Nucleus accumbens (tissue), 56 donors: ENCODE measurements around the gene USP30.
"Not testable (repeated sequence)": the region's sequence is repeated elsewhere in the genome, so short reads cannot be mapped to it uniquely, and the experiment has no call there.

Experiments used
- DNase-seq, 56 donors: peaks; one replicate each; lab custom pipeline; 2025; lab: John Stamatoyannopoulos, UW

Gene USP30

GRCh38 chr12:109048706-109049105 lies 3.7 kb upstream of the USP30 start:
- not testable (repeated sequence) for DNase-seq

DNA sequence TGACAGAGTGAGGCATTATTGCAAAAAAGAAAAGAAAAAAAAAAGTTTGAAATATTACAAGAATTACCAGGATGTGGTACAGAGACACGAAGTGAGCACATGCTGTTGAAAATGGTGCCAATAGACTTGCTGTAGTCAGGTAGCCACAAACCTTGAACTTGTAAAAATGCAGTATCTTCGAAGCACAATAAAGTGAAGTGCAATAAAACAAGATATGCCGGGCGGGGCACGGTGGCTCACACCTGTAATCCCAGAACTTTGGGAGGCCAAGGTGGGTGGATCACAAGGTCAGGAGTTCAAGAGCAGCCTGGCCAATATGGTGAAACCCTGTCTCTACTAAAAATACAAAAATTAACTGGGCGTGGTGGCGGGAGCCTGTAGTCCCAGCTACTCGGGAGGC lies 2.6 kb upstream of the USP30 start:
- not testable (repeated sequence) for DNase-seq

GRCh38 chr12:109052097-109052413 lies 321 bp upstream of the USP30 start:
- no peak for DNase-seq

GRCh38 chr12:109053382-109054123 lies 1.2 kb downstream of the USP30 start:
- peak in 1 of 56 donors; percentile 38 for DNase-seq

- not testable (repeated sequence) for DNase-seq
Observed at GRCh38 chr12:109054124-109054513, 1.7 kb downstream of the USP30 start.

GRCh38 chr12:109054520-109054919 lies 2.1 kb downstream of the USP30 start:
- no peak for DNase-seq

DNA sequence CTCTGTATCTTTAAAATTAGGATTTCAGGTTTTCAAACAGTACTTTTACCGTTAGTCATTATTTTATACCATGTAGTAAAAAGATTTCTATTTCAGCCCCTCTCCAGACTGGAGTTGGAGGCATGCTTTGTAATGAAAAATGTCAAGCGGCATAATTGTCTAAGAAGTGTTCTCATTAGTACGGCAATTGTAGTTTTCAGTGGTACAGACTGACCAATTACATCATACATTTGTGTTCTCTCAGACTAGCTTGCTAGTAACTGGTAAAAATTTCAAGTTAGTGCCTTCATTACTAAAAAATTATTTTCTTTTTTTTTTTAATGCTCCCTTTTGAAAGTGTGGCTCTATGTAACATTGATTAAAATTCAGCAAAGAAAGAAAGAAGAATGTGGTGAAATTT lies 4.5 kb downstream of the USP30 start:
- no peak for DNase-seq

DNA sequence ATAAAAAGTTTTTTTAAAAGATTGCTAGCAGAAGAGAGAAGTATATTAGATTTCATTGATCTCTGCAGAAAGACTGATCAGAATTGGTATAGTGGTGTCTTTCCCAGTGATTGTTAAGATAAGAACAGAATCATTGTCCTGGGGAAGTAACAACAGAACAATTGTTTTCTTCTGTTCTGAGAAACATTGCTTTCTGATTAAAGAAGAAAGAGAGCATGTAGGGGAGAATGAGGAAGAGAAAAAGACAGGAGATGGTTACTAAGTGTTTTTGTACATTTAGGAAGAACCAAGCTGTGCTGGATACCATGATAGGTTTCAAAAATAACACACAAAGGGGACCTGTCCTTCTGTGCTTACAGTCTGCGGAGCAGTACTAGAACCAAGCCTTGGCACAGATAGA lies 5.0 kb downstream of the USP30 start:
- peak in 1 of 56 donors; percentile 29 for DNase-seq

DNA sequence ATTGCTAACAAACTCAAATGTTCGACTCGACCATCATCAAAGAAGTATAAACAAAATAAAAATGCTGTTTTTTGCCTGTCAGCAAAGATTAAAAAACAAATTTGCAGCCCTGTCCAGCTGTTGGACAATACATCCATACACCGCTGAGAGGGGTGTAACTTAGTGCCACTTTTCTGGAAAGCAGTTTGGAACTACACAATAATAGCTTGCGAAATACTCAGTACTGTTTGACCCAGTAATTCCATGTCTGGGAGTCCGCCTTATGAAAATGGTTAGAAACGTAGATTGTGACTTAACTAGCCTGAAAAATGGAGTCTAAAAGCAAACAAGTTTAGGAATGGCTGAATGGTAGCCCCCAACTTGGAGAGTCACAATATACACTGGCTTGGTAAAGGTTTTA lies 6.4 kb downstream of the USP30 start:
- DNase-seq, result no peak

- no peak for DNase-seq
Observed at GRCh38 chr12:109064143-109064542, 11.8 kb downstream of the USP30 start.

GRCh38 chr12:109065154-109065852 lies 12.9 kb downstream of the USP30 start:
- no peak for DNase-seq

DNA sequence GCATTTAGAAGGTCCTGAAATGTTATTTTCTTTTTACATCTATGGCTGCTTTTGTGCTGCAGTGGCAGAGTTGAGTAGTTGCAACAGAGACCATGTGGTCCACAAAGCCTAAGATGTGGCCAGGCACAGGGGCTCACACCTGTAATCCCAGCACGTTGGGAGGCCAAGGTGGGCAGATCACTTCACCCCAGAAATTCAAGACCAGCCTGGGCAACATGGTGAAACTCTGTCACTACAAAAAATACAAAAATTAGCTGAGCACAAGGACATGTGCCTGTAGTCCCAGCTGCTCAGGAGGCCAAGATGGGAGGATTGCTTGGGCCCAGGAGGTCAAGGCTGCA lies 13.4 kb downstream of the USP30 start:
- no peak for DNase-seq

GRCh38 chr12:109069307-109070271 lies 17.2 kb downstream of the USP30 start:
- no peak for DNase-seq

GRCh38 chr12:109074866-109075265 lies 22.5 kb downstream of the USP30 start:
- DNase-seq, result no peak

- peak in 1 of 56 donors; percentile 2 for DNase-seq
Observed at GRCh38 chr12:109082751-109083150, 30.4 kb downstream of the USP30 start.

DNA sequence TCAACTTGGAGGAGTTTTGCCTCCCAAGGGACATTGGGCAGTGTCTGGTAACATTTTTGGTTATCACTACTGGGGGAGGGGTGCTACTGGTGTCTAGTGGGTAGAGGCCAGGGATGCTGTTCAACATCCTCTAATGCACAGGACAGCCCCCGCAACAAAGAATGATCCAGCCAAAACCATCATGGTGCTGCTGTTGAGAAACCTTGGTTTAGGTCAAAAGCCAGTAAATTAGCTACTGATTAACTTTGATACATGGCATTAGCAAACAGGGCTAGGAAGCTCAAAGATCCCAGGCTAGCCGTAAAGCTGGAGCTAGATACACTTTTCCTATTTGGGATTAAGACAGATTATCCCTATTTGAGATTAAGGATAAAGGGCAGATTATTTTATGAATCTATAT lies 32.0 kb downstream of the USP30 start:
- no peak for DNase-seq

- no peak for DNase-seq
Observed at GRCh38 chr12:109085590-109085989, 33.2 kb downstream of the USP30 start.

DNA sequence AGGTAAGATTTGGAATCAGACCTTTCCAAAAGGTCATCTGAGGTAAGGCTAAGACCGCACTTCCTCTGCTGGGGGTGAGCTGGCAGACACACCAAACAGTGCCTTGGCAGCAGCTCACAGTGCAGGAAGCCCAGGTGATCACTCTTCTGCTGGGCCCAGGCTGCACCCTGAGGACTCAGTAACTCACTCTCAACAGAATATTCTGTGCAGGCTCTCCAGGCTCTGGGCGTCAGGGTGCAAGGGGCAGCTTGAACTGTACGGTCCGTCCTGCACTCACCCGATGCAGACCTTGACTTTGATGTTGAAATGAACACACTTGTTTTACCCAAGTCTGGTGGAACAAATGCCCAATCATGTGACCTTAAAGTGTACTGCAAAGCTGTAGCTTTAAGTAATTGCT lies 34.9 kb downstream of the USP30 start:
- no peak for DNase-seq

DNA sequence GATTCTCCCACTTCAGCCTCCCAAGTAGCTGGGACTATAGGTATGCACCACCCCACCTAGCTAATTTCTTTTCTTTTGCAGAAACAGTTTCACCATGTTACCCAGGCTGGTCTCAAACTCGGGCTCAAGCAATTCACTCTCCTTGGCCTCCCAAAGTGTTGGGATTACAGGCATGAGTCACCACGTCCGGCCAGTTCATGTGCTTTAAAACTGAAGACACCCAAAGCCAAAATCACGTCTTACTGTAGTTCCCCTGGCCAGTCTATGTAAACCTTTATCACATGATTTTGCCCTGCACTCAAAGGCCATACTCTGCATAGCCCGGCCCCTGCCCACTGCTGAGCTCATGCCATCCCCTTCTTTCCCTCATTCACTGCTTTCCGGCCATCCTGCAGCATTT lies 36.4 kb downstream of the USP30 start:
- no peak for DNase-seq

DNA sequence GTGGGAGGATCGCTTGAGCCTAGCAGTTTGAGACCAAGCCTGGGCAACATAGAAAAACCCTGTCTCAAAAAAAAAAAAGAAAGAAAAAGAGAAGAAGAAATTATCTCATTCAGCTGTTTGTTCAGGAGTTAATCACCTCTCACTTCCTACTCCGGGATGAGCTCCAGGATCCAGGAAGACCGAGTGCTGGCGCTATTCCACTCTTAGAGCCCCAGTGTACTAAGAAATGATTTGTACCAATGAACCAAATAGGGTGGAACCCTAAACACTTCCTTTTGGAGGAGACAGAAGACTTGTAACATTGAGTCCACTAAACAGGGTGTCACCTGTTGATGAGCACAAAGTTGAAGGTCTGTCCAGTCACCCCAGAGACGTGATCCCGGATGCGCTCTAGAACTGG lies 37.3 kb downstream of the USP30 start:
- no peak for DNase-seq

DNA sequence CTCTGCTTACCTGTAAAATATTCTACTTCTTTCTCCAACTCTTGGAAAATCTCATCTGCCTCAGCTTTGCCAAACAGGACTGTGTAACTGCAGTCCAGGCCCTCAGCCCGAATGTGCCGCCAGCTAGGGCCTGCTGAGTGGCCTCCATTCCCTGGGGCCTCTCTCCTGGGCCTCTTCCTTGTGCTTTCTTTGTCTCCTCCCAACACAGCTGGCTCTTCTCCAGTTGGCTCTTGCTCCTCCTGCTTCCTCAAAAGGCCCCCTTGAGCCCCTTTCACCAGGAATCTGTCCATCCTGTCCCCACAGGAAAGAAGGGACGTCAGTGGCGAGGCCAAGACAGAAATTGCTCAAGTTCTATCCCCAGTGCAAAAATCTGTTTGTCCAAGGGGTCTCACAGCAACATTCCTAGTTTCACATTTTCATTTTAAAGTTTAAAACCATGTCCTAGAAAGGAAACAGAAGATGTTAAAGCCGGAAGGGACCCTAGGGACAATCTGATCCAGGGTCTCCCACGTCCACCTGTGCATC lies 40.2 kb downstream of the USP30 start:
- DNase-seq, result no peak
